T-helper 9 cell (primary cell): ENCODE measurements around the gene DUSP14.

Experiments
- DNase-seq: peaks from one replicate; pipeline ENCODE4 v3.0.0-alpha.2; 2020

Gene DUSP14

GRCh38 chr17:37518826-37519225 is 29.1 kb downstream of the DUSP14 start:
- DNase-seq: no peak

GRCh38 chr17:37519251-37519985 is 29.7 kb downstream of the DUSP14 start:
- DNase-seq: no peak

GRCh38 chr17:37520174-37520573 is 30.5 kb downstream of the DUSP14 start:
- DNase-seq: no peak

- DNase-seq: no peak
These were observed 32.1 kb downstream of the DUSP14 start for GRCh38 chr17:37521821-37522220.

- no peak for DNase-seq
These were observed 34.1 kb downstream of the DUSP14 start for GRCh38 chr17:37523715-37524219.

GRCh38 chr17:37527249-37527851 is 37.7 kb downstream of the DUSP14 start:
- no peak for DNase-seq

- DNase-seq: no peak
These were observed 40.7 kb downstream of the DUSP14 start for GRCh38 chr17:37530420-37530819.

GRCh38 chr17:37532756-37533155 is 43.1 kb downstream of the DUSP14 start:
- no peak for DNase-seq

GRCh38 chr17:37535906-37536305 is 46.2 kb downstream of the DUSP14 start:
- no peak for DNase-seq

GRCh38 chr17:37538981-37539659 is 49.4 kb downstream of the DUSP14 start:
- DNase-seq: no peak

- no peak for DNase-seq
These were observed 52.4 kb downstream of the DUSP14 start for GRCh38 chr17:37541880-37542660.

- no peak for DNase-seq
These were observed 54.0 kb downstream of the DUSP14 start for GRCh38 chr17:37543637-37544052.

GRCh38 chr17:37545486-37545885 is 55.8 kb downstream of the DUSP14 start:
- DNase-seq: no peak

- DNase-seq: no peak
These were observed 56.6 kb downstream of the DUSP14 start for GRCh38 chr17:37546302-37546701.

- no peak for DNase-seq
These were observed 58.3 kb downstream of the DUSP14 start for GRCh38 chr17:37547986-37548385.

GRCh38 chr17:37551788-37552187 is 62.1 kb downstream of the DUSP14 start:
- no peak for DNase-seq

- no peak for DNase-seq
These were observed 63.8 kb downstream of the DUSP14 start for GRCh38 chr17:37553401-37553966.

GRCh38 chr17:37555386-37555785 is 65.7 kb downstream of the DUSP14 start:
- DNase-seq: no peak

- DNase-seq: no peak
These were observed 67.8 kb downstream of the DUSP14 start for GRCh38 chr17:37557482-37557881.

GRCh38 chr17:37558299-37558698 is 68.6 kb downstream of the DUSP14 start:
- no peak for DNase-seq

- DNase-seq: no peak
These were observed 72.5 kb downstream of the DUSP14 start for GRCh38 chr17:37562016-37562745.
